HG02571 (cell line): ENCODE measurements around the gene METAP1.
"Not testable (repeated sequence)": the region's sequence is repeated elsewhere in the genome, so short reads cannot be mapped to it uniquely, and the experiment has no call there.

Source experiments
- ATAC-seq: cut with Tn5 transposase; IDR thresholded peaks from one replicate; pipeline ENCODE4 v1.9.1; 2021; ENCODE audit warnings: mild to moderate bottlenecking, moderate library complexity; ENCODE audit not compliant: unreplicated experiment

METAP1 gene

DNA sequence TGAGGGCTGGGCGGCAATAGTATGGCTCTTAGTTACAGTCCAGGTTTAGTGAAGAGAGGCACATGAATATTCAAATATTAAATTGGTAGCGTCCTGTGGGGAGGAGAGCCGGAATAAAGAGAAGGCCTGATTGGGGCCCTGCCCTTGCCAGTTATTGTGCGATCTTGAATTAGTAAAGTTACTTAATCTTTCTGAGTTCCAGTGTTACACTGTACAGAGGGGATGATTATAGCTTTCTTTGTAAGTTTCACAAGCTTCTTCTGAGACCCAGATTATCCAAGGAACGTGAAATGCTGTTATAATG is 1.2 kb downstream of the METAP1 start:
- ATAC-seq: no peak

DNA sequence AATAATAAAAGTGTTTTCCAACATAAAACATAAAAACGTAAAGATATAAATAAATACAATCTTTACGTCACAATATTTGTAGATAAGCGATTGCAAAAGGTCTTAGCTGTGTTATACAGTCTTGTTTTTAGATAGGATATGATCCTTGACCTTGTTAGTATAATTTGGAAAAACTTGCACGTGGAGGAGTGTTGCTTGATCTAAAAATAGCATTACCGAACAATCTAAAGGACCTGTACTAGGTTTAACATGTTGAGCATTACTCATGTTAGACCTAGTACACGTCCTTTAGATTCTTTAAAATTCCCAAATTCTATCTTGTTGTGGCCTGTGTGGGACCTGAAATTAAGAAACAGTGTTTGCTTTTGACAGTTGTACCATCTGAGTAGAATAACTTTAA is 1.6 kb downstream of the METAP1 start:
- ATAC-seq: no peak

DNA sequence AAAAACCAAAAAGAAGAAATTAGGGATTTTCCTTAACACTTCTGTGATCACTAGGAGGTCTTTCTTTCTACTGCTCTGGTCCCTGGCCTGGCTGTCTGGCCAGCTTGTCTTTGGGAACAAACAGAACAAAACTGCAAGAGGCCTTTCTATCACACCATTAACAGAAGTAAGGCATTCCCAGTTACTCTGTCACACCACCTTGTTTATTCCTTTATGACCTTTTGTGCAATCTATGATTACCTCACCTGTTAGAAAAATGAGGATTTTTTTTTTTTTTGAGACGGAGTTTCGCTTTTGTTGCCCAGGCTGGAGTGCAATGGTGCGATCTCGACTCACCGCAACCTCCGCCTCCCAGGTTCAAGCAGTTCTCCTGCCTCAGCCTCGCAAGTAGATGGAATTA is 3.0 kb downstream of the METAP1 start:
- no peak for ATAC-seq

DNA sequence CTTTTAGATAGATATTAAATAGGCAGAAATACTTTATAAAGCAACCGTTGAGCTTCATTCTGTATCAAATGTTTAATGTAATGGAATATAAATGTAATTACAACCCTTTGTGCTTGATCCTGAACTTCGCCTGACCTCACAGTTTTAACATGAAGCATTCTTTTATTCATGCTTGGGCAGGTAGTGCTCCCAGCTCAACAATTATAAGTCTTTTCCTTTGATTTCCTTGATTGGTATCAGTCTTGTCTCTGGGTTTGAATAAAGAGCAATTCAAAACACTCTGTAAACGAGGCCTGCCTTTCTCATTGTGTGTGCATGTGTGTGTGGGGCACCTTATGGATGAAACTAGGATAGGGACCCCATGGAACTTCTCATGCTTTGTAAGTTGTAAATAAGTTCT is 6.8 kb downstream of the METAP1 start:
- no peak for ATAC-seq

DNA sequence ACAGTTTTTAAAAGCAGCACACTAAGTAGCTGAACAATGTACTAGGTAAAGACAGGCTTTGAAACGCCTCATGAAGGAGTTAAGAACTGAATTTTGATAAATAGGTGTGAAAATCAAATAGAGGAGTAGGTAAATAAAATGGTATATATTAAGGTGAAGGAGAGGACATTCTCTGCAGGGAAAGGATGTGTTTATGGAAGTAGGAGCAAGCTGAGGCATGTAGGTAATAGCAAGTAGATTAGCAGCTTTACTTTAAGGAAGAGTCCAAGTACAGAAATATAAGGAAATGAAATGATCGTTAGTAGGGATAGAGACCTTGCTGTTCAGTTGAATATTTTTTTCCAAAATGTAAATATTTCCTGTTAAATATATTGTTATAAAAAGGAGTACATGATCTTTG is 12.5 kb downstream of the METAP1 start:
- ATAC-seq: no peak

DNA sequence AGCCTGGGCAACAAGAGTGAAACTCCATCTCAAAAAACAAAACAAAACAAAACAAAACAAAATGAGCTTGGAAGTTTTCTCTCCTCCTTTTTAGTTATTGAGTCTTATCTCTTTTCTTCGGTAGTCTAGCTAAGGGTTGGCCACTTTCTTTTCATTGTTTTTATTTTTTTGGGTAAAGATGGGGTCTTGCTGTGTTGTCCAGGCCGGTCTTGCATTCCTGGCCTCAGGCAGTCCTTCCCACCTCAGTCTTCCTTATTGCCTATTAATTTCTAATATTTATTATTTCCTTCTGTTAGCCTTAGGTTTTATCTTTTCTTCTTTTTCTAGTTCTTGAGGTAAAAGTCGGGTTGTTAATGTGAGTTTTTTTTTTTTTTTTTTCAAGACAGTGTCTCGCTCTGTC is 16.4 kb downstream of the METAP1 start:
- no peak for ATAC-seq

DNA sequence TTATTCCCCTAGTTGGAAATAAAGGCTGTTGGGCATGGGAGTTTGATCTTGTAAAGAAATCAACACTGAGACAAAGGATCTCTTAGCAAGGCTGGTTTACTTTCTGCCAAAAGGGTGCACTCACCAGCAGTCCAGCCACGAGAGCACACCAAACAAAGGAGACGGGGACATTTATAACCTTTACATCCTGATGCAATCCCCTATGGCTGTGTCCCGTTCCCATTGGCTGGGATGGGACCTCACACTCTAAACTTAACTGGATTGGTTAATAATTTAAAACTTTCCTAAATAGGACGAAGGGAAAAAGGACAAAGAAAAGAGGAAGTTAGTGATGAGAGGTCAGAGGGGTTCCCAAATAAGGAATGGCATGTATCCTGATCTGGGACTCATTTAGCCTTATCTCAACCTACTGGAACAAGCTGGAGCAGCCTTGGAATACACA is 17.9 kb downstream of the METAP1 start:
- ATAC-seq: no peak

DNA sequence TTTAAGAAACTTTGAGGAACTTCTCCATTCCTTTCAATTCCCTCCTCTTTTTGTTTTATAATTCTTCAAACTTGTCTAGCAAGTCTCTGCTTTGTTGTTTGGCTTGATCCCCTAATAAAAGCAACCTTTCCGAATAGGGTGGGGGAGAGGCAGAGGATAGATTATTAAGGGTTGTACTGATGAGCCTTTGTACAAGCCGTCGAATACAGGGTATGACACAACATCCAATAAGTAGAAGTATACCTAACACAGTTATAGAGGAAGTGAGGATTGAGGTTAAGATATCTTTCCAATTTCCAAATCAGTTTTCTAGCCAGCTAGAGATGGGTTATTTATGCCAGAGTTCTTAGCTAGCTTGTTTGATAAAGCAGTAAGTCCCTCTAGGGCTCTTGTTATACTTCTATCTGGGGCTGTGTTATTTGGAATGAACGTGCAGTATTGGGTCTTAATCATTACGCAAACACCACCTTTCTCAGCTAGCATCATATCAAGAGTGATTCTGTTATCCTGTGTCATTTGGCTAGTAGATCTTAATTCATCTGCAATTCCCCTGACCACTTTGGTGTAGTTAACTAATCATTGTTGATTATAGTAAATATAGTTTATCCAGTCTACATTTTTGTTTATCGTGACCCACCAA is 18.5 kb downstream of the METAP1 start:
- no peak for ATAC-seq

DNA sequence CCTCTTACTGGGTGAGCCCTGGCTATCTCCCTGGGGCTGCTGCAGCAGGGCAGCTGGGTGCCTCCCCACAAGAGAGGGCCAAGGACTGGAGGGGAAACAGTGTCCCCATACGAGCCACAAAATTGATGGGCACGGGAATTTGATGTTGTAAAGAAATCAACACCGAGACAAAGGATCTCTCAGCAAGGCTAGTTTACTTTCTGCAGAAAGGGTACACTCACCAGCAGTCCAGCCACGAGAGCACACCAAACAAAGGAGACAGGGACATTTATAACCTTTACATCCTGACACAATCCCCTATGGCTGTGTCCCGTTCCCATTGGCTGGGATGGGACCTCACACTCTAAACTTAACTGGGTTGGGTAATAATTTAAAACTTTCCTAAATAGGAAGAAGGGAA is 25.9 kb downstream of the METAP1 start:
- no peak for ATAC-seq

DNA sequence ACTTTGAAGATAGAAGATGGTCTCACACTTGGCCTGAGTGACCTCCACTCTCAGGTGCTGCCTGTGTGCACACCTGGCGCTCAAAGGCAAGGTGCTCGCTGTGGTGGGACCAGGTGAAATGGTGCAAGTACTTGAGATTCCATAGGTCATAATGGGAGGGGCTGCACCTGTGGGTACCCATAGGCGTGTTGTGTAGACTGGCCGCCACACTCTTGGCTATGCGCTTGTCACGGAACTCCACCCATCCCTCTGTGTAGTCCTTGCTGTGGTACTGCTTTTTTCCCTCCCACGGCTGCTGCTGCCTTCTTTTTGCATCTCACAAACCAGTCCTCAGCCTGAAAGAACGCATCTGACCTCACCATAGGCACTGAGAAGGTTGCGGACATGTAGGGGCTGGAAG is 27.0 kb downstream of the METAP1 start:
- no peak for ATAC-seq

DNA sequence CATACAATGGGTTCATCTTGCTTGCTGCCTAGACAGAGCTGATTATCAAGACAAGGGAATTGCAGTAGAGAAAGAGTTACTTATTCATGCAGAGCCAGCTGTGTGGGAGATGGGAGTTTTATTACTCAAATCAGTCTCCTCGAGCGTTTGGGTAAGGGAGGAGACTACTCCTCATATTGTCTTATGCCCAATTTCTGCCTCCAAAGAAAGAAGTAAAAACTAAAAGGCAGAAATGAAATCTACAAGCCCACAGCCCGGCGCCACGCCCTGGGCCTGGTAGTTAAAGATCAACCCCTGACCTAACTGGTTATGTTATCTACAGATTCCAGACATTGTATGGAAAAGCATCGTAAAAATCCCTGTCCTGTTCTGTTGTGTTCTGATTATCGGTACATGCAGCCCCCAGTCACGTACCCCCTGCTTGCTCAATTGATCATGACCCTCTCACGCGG is 28.3 kb downstream of the METAP1 start:
- ATAC-seq: not testable (repeated sequence)

DNA sequence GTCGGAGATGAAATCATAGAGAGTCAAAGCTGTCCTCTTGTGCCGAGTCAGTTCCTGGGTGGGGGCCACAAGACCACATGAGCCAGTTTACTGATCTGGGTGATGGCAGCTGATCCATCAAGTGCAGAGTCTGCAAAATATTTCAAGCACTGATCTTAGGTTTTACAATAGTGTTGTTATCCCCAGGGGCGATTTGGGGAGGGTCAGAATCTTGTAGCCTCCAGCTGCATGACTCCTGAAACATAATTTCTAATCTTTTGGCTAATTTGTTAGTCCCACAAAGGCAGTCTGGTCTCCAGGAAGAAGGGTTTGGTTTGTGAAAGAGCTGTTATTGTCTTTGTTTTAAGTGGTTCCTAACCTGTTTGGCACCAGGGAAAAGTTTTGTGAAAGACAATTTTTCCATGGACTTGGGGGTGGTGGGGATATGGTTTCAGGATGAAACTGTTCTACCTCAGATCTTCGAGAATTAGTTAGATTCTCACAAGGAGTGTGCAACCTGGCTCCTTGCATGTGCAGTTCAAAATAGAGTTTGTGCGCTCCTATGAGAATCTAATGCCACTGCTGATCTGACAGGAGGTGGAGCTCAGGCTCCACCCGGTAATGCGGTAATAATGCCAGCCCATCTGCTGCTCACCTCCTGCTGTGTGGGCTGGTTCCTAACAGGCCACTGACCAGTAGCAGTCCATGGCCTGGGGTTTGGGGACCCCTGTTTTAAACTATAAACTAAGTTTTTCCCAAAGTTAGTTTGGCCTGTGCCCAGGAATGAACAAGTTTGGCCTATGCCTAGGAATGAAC is 29.2 kb downstream of the METAP1 start:
- ATAC-seq: no peak

DNA sequence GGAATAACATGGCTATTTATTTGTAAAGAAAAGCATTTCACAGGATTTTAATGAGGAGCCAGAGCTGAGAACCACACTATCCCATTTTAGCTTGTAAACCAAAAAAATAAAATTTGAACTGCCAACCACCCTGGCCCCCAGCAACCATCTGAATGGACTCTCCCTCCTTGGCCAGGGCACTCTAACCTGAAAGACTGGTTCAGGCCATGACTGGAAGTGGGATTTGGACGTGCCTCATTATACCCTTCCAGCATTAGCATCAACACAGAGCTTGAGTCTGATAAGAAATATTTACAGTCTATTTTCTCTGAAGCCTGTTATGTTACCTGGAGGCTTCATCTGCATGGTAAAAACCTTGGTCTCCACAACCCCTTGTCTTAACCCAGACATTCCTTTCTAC is 30.0 kb downstream of the METAP1 start:
- ATAC-seq: no peak

DNA sequence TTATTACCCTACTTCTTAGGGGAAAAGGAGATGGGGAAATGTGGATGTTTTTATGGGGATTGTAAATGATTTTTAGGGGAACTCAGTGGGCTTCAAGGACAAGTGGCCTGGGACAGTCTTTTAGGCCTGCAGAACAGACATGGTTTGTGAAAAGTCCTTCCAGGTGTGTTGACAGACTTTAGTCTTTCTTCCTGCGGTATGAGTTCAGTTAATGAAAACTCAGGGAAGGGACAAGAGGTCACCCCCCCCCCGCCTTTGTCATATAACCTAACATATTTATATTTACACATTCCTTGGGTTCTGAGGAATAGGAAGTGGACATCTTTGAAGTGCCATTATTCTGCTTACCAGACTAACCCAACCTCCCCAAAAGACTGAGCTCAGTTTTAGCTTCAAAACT is 31.8 kb downstream of the METAP1 start:
- no peak for ATAC-seq

DNA sequence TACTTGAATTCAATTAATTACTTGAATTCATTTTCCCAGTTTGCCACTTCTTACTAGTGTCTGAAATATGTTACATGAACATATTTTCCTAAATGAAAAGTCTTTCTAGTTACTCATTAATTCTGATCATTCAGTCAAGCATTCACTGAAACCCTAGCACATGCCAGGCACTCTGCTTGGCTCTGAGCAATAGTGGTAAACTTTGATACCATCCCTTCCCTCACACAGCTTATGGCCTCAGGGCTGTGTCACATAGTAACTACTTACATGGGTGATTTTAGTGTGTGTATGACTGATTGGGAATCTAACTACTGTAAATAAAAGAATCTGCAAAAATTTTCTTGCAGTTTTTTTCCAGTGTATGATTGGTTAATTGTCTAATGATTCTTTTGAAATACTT is 32.7 kb downstream of the METAP1 start:
- ATAC-seq: no peak

DNA sequence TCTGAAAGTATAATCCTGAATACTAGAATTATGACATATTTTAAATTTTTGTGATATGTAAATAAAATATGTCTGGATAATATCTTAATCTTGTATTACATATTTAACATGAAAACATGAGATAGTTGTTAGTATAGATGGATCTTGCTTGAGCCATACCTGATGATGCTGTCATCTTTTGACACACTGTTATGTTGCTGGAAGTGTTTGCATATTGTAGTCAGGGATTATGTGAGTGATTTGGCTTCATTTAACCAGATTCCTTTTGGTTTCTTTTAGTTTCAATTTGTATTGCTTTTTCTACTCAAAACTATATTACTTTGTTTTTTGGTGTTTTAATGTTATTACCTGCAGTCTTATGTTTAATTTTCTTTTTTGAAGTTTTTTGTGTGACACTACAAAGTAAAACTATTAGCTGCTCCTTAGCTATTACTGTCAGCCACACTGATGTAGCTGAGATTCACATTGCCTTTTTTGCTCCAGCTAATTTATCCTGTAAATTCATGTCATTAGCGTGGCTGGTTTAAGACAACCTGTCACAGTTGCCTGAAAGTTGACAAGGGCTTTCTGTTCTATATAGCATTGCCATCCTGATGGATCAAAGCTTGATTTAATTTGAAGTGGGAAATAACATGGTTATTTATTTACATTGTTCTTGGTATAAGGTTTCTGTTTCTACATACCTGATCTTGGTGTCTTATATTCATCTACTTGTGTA is 33.7 kb downstream of the METAP1 start:
- no peak for ATAC-seq

DNA sequence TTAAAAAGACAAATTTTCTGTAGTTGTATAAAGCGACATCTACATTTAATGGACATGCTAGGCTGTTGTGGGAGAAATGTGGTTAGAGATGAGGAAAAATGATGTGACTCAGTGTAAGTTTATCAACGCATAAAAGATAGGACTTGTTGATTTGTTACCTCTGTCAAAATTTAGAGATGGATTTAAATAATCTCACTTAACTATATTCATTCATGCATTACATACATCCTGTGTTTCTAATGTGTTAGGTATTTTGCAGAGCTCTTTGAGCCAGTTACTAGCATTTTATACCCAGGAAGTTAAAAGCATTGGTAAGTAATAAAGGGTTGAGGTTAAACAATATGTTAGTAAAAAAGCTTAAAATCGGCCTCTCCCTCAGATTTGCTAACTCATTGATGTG is 34.3 kb downstream of the METAP1 start:
- no peak for ATAC-seq

DNA sequence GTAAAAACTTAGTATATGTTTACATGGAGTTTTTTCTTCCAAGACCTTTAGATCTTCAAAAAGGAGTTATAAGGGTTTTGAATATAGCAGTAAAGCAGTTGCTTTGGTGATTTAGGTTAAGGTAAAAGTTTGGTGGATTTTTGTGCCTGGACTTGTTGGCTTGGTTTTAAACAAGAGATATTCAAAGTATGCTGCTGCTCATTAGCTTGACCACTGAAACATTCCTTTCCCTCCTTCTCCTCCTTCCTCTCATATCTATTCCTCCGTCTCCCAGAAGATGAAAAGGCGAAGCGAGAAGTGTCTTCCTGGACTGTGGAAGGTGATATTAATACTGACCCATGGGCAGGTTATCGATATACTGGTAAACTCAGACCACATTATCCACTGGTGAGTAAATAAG is 38.4 kb downstream of the METAP1 start:
- ATAC-seq: no peak

DNA sequence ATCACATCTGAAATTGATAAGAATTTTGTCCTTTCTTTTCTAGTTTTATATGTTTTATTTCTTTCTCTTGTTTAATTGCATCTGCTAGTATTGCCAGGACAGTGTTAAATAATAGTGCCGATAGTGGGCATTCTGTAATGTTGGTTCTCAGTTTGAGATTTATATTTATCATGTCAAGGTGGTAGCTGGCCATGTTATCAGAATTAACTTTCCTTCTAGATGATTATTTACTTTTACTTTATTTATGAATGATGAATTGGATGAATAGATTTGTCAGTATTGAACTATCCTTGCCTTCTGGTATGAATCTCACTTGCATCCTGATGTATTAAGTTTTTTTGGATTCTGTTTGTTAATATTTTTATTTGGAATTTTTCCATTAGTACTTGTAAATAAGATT is 42.7 kb downstream of the METAP1 start:
- no peak for ATAC-seq

DNA sequence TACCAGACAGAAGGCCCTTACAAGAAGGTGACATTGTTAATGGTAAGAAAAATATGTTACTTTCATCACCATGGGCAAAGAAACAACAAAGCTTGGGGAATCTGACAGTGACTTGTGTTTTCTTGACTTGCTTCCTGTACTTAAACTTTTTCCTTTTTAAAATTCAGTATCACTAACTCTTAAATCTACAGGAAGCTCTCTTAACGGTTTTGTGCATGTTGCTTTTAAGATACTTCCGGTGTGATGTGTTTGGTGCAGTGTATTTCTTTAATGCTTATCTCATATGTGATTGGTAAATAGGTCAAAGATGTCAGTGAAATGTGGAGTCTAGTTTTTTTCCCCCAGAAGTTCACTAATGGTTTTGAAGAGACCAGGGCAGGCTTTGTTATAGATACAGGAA is 47.8 kb downstream of the METAP1 start:
- no peak for ATAC-seq

DNA sequence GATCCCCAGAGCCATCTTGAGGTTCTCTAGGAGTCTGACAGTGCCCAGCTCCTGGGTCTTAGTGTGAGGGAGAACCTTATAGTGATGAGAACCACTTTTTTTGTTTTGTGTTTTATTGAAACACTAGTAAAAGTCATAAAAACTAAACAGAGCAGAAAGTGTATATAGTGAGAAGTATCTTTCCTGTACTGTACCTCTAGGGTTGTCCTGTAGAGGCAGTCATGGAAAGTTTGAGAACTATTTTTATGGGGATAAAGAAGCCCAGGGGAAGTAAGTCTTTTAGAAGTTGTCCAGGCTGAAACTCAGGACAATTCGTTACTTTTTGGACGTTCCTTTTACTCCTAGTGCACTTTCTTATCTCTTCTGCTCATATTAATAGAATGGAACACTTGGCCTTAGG is 52.2 kb downstream of the METAP1 start:
- no peak for ATAC-seq

DNA sequence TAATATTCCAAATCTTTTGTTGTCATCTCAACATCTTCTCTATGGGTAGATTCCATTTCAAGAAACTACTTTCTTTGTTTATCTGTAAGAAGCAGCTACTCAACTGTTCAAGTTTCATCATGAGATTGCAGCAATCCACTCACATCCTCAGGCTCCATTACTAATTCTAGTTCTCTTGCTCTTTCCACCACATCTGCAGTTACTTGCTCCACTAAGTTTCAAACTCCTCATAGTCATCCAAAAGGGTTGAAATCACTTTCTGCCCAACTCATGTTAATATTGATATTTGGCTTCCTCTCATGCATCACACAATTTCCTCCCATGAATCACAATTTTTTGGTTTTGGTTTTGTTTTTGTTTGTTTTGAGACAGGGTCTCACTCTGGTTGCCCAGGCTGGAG is 57.4 kb downstream of the METAP1 start:
- ATAC-seq: no peak
